Stimulated activated CD4-positive, alpha-beta T cell treated with anti-CD3 and anti-CD28 coated beads, Interleukin-4, amount 100 ng/mL, for 1 hour (primary cell): ENCODE data around the gene DLEC1.

ENCODE experiments used
- DNase-seq: peaks from one replicate; pipeline ENCODE4 v3.0.0-alpha.2; 2020

The DLEC1 gene

DNA sequence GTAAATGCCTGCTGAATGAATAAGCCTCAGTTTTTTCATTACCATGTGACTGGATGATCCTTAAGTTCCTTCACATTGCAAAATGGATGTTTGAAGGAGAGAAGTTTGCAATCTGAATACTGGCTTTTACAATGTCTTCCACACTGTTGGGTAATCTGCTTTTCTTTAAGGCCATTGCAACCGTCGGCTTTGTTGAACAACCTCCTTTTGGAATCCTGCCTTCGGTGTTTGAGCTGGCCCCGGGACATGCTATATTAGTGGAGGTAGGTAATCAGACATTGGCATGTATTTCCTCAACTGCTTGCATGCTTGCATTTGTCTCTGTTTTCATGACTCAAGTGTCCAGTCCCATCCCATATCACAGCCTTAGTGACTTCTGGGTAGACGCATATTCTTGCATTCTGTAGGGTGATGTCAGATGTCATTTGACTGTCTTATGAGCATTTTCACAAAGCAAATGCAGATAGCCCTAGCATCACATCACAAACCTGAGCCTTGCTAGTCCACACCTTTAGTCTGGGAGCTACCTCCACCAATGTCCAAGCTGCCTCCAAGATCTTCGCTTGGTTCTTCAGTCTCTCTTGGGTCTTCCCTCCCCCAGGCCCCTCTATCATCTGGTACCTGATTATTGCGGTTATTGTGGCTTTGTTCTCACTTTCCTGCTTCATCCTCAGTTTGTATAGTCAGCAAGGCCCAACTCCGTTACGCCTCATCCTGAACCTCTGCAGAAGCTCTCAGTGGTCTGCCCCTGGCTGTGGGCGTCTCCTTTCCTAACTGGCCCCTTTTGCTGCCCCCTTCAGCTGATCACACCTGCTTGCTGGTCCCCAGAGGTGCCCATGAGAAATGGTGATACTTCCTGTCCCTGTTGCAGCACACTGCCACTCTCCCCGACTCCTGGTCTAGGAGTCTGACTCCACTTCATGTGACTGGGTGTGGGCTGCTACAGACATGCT, 49.4 kb downstream of the DLEC1 start:
- DNase-seq, result no peak

DNA sequence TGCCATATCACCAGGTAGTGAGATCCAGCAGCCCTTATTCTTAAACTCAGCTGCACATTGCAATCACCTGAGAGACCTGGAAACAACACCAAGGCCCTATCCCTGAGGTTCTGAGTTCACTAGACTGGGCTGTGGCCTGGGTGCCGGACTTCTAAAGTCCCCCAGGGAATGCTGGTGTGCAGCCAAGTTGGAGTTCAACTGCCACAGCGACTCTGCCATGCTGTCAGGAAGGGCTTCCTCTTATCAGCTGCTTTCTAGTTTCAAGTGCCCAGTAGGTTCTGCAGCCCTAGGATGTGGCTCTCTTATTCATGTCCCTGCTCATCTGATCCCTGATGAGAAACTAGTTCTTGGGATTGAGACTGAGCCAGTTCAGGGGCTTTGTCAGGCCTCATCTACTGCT, 50.2 kb downstream of the DLEC1 start:
- DNase-seq, result no peak

DNA sequence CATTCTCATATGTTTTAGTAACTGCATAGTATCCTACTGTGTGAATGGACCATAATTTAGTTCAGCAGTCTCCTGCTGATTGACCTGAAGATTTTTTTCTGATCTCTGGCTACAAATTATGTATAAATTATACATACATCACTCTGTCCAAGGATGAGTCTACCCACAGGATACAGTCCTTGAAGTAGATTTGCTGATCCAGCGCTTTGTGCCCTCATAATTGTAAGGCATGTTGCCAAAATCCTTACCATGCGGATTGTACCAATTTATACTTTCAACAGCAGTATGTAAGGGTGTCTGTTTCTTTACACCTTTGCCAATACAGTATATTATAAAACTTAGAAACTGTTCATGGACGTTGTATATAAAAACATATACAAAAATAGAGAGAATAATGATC, 51.4 kb downstream of the DLEC1 start:
- no peak for DNase-seq

DNA sequence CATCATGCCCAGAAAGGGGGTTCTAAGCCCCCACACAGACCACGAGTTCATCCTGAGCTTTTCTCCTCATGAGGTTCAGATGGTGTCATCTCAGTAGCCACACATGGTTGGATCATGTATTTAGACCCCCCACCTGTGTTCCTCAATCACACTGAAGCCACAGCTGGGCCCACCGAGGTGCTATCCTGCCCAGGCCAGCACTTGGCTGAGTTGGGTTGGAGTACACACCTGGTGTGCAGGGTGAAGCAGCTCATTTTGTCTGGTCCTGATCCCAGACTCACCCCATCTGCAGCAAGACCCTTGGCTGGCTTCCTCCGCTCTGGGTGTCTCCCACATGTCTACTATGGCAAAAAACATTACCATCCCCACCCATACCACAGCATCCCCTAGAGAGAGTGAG, 56.0 kb downstream of the DLEC1 start:
- no peak for DNase-seq

DNA sequence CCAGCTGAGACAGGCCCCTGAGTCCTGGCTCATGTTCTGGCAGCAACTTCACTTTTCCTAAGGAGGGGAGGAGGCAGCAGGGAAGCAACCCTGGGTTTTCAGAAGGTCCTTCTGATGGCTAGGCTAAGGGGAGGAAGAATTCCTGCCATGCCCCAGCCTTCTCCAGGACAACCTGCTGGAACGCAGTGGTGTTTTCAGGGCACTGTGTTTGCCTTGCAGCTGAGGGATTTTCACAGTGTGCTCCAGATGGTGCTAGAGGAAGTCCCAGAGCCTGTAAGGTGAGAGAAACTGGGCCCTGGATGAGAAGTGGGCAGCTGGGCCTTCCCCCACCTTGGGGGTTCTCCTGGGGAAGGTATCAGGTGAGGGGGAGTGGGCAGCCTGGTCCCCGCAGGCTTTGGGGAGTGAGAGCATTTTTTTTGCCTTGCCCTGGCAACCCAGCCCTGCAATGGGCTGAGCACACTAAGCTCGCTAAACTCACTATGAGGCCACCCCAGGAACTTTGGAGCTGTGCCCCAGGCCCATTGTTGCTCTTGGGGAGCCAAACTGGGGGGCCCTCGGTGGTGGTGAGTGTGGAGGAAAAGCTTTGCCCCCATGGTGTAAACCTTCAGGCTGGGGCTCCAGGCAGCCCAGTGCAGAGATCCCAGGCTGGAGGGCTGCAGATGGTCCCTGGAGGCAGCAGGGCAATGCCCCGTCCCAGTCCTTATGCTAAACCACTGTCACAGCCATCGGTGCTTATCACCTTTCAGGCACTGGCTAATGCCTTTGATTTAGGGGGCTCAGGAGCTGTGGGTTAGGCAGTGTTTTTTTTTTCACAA, 56.9 kb downstream of the DLEC1 start:
- no peak for DNase-seq

DNA sequence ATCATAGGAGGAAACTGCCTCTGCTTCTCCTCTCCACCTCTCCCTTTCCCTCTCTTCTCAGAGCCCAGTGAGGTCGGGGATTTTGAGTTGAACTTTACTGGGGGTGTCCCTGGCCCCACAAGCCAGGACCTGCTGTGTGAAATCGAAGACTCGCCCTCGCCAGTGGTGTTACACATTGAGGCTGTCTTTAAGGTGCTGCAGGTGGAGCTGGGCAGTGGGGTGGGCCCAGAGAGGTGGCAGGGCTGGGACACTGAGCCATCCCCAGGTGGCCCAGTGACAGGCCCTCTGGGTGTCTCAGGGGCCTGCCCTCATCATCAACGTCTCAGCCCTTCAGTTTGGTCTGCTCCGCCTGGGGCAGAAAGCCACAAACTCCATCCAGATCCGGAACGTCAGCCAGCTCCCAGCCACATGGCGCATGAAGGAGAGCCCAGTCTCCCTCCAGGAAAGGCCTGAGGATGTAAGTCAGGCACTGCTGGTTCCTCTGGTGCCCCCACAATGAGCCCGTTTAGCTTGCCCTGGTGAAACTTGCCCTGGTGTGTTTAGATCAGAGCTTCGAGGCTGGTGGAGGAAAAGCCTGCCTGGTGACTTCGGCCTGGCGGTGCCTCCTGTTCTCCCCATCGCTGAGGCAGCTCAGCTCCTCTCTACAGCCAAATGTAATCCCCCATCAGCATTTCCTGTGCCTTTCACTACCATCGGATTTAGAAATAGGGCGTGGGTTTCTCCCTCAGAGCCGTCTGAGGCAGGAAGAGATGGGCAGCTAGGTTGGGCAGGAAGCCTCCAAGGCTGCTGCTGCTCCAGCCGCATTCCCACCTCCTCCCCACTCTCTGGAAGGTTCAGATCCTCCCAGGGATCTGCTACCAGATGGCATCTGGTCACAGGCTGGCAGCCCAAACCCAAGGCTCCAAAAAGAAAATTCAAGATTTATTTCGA, 58.7 kb downstream of the DLEC1 start:
- no peak for DNase-seq

DNA sequence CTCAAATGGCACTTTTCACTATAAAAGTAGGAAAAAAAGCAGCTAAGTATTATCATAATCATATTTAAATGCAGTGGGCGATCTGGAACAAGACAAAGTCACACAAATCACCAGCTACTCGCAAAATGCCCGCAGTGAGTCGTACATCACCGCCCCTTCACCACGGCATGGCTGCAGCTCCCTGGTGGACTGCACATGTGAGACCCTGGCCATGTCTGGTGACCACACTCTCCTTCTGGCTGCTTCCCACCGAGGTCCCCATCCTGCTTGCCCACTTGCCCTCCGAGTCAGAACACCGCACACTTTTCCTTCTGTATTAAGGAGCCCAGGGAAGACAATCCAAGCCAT, 59.3 kb downstream of the DLEC1 start:
- DNase-seq, result no peak

DNA sequence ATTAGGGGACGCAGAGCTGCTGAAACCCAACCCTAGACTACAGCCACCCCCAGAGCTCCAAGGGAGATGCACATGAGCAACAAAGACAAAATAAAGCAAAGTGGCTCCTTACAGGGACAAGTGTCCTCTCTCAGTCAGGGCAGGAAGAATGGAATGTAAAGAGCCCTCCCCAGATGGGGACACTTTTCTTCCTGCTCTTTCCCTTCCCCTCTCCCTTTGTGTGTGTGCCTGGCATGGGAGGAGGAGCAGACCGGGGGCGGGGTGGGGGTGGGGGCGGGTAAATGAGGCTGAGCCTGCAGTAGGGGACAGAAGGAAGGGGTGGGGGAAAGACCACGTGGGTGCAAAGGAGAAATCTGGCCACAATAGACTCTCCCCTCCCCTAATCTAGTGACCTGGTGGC, 60.5 kb downstream of the DLEC1 start:
- DNase-seq, result no peak

DNA sequence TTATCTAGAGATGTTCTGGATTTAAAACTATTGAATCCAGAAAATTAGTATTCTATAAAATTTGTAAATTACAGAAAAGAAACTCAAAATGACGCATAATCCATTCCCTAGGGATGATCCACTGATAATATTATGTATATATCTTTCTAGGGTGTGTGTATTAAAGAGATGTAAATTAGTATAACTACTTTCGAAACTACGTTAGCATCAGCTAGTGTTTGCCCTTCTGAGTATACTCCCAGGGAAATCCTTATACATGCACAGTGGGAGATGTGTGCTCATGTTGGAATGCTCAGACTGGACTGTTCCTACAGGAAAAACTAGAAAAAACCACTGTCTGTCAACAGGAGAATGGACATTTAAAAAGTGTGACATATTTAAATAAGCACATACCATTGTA, 61.5 kb downstream of the DLEC1 start:
- DNase-seq, result no peak

DNA sequence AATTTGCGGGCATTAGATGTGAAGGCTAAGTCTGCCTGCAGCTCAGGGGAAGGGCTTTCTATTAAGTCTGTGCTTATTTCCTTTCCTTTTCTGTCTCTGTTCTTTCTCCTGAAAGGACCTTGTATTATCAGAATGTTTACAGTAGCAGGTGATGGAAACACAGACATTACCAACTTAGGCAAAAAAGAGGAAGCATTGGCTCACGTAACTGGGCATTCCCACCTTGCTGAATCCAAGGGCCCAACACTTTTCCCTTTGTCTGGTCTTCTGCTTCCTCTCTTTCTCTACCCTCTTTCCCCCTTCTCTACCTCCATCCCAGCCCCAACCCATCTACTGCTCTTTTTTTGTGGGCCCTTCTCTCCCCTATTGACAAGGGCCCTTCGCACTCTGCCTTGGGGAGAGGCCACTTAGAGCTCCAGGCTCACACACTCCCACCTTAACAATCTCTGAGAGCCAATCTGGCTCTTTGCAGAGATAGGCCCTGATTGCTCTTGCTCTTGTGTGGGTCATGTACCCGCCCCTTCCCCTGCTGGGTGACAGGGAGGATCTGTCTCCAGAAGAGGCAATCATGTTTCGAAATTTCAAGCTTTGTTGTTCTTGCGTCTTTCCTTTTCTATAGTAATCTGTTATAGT, 62.9 kb downstream of the DLEC1 start:
- no peak for DNase-seq

DNA sequence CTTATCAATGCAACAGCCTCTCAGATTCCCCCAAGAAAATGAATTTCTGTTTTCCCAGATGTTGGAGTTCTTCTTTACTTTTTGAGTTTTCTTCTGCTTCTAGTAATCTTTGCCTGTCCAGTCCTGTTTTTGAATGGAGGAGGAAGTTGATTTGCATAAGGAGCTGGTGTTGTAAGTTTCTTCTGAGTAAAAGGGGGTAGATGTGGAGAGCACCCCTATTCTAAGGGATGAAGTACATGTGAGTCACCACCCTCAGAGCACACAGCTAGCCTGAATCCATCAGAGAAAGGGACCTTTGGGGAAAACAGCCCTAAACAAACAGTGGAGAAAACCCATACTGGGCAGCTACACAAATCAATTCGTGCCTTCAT, 63.4 kb downstream of the DLEC1 start:
- no peak for DNase-seq

DNA sequence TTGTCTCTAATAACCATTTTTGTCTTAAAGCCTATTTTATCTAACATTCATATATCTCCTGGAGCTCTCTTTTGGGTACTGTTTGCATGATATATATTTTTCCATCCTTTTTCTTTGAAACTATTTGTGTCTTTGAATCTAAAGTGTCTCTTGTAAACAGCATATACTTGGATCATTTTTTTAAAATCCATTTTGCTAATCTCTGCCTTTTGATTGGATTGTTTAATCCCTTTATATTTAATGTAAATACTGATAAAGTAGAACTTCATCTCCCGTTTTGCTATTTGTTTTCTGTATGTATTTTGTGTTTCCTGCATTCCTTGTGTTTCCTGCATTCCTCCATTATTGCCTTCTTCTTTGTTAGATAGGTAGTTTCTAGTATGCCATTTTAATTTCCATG, 66.5 kb downstream of the DLEC1 start:
- DNase-seq, result no peak

DNA sequence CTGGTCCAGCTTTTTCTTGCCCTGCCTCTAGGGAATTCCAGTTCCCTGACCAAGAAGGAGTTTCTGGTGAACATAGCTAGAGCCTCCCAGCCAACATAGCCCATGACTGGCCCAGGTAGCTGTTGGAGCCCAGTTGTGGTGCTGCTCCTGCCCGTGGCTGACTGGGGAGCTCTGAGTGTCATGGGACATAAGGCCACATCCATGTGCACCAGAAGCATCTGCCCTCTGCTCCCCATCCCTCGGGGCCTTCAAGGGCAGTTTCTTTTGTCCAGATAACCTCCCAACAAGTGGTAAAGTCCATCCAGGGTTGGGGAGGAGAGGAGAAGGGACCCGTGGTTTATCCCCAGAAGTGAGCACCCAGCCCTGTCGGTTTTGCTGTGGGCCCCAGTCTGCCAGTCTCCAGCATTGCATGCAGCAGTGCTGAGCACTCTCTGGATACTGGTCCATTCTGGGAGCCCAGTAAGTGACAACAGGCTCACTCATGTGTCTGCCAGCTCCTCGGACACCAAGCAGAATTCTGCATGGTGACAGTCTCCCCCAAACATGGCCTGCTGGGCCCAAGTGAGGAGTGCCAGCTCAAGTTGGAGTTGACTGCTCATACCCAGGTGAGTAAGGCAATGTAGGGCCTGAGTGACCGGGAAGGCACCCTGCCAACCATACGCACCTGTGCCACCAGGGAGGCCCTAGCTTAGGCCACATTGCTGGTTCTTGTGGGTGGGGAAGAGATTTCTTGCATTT, 69.1 kb downstream of the DLEC1 start:
- no peak for DNase-seq

DNA sequence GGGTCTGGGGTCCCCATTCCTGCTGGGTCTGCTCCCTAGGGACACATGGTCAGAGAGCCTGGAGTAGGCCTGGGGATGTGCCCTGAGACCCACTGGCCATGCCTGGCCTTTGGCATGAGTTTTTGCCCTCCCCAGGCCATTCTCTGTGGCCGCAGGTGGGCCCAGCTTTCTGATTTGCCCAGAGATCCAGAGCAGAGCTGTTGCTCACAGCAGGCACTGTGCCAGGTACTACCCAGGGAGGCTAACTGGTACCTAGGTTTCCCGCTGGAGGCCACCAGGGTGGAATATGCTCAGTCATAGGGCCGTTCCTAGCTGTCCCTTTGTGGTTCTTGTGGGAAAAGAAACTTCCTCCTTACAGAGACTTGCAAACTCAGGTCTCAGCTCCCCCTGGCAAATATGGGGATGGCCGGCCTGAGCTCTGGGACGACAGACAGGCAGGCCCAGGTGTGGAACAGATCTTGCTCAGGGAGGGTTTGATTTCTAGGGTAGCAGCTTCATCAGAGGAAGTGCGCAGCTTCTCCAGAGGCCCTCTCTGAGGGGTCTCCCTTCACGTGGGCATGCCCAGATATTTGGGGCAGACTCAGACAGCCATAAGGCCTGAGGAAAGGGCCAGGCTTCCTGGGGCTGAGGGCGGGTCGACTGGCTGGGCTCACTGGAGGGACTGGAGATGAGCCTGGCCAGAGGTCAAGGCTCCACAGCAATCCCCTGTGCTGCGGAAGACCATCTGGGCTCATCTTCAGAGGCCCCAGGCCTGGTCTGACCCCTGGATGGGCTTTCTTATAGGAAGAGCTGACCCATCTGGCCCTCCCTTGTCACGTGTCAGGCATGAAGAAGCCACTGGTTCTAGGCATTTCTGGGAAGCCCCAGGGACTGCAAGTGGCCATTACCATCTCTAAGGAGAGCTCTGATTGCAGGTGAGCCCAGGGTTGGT, 69.9 kb downstream of the DLEC1 start:
- DNase-seq, result no peak

DNA sequence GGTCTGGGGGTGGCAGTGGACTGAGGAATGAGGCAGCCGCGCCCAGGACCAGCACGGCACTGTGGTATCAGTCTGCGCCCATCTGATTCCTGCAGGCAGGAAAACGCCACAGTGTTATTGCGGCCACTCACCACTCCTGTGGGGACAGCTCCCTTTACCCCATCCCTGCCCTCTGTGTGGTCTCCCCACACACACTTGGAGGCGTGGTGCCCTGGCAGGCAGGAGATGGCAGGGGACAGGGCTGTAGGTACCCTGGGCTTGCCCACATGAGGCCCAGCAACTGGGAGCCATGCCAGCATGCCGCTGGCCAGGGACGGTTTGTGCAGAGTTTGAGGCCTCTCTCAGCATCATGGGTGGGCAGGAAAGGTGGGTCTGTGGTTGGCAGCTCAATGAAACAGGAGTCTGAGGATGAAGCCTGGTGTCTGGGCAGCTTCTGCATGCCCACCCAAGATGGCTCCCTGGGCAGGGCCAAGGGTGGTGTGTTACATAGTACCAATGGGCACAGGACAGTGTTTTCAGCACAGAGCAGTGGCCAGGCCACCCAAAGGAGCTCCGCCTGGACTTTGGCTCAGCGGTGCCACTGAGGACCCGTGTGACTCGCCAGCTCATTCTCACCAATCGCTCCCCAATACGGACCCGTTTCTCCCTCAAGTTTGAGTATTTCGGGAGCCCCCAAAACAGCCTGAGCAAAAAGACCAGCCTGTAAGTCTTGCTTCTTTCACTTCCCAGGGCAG, 70.7 kb downstream of the DLEC1 start:
- no peak for DNase-seq

DNA sequence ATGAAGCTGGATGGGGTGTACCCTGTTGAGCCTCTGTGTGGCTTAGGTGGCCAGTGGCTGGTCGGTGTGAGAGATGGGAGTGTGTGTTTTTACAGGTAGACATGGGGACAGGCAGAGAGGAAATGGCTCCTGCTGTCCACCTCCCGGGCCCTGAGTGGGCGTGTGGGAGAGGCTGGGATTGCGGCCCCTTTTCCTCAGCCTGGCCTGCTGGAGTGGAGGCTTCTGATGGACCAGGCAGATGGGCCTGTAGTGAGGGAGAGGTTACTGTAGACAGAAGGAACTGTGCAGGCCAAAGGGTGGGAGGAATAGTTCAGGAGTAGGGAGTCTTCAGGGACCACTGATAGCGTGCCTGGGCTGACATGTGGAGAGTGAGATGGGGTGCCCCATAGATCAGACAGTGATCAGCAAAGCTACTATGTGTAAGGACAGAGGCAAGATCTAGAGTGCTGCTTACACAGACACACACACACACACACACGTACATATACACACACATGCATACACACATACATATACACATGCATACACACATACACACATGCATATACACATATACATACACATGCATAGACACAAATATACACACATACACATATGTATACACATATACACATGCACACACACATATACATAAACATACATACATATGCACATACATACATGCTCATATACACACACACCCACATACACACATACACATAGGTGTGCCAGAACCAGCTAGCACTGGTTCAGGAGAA, 71.5 kb downstream of the DLEC1 start:
- DNase-seq, result no peak

DNA sequence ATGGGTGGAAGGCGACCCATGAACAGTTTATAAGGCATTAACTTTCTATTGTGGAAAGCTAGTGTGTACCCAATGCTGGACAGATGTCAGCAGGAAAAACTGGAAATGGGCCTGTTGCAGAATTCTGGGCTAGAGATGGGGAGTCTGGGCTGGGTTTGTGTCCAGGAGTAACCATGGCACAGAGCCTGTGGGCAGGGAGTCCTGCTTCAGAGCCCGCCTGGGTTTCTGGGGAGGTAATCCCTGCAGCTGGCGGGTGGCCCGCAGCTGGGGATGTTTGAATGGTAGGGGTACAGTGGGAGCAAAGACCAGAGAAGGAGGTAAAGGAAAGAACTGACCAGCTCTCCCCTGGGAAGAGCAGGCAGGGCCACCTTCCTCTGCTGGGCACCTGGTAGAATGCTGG, 72.2 kb downstream of the DLEC1 start:
- no peak for DNase-seq

DNA sequence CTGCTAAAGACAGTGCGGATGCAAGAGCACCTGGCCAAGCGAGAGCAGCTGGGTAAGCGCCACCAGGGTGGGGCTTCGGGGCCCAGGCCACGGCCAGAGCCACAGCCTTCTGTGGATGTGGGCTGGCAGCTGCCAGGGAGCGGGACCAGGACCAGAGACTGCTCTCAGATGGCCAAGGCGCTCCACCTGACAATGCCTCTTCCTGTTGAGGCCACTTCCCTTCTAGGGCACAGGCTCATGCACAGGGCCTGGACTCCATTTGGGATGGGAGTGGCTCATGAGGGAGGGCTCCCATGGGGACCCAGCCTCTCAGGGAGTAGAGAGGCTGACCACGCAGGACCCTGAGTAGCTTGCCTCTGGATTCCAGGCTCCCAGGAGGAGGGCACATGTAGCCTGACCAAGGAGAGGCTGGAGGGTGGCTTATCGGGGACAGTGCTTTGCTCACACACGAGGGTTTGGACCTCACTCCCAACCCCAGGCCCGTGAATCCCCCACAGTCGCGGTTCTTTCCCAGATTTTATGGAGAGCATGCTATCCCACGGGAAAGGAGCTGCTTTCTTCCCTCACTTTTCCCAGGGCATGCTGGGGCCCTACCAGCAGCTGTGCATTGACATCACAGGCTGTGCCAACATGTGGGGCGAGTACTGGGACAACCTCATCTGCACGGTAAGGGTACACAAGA, 72.8 kb downstream of the DLEC1 start:
- DNase-seq, result no peak

DNA sequence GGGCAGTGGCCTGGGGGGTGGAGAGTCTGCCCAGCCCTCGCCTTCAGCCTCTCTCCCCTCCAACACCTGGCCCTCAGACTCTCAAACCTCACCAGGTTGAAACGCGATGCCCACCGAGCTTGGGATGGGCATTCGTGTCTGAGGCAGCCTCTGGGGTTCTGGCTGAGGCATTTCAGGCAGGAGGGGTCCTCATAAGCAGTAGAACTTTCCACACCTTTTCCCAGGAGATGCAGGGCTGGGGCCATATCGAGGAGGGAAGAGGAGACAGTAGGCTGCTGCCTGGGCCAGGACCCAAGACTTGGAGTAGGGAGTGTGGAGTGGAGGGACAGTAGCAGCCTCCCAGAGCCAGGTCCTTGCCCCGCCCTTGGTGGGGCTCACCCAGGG, 73.4 kb downstream of the DLEC1 start:
- no peak for DNase-seq
